ENCODE results near the gene FCER1A. TPM values are rescaled to one million over a fixed set of nuclear protein-coding genes. Genes with fewer than 3 reads are reported as not detected.

FCER1A gene
- 1 to 10 TPM in 3 of 5 donors, under 1 TPM in 2; 0.59 to 1.5 (median 1.0) TPM for polyA plus RNA-seq (ENCODE audit: insufficient read depth in 1 of 5, insufficient read length in 5 of 5, low replicate concordance in 1 of 5)
- long read RNA-seq, donor 1, result 0 reads
- long read RNA-seq, donor 2, result 0 reads
- long read RNA-seq, donor 3, result 0 reads
- long read RNA-seq, donor 4, result 0 reads
- long read RNA-seq, donor 5, result 0 reads
- long read RNA-seq, donor 6, result 0 reads
- long read RNA-seq, donor 7, result 0 reads
- long read RNA-seq, donor 8, result 0 reads

DNA sequence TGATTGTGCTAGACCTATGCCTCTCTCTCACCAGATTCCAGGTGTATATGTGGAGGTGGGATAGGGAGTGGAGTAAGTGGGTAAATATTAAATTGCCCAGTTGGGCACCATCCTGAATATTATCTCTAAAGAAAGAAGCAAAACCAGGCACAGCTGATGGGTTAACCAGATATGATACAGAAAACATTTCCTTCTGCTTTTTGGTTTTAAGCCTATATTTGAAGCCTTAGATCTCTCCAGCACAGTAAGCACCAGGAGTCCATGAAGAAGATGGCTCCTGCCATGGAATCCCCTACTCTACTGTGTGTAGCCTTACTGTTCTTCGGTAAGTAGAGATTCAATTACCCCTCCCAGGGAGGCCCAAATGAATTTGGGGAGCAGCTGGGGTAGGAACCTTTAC is at the start of gene FCER1A:
FCER1A (plus strand) TSS at position 242 of the 400 bp plus-strand sequence; CDS start at position 271, 29 bp downstream.
- DNase-seq, result no peak

DNA sequence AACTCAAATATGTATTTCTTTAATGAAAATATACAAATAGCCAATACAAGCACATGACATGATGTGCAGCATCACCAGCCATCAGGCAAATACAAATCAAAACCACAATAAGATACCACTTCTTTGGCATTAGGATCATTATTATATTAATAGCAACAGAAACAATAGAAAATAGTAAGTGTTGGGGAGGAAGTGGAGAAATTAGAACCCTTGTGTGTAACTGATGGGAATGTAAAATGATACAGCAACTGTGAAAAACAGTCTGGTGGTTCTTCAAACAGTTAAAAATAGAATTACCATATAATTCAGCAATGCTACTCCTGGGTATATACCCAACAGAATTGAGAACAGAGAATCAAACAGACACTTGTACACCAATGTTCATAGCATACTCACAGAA is 40.8 kb upstream of the FCER1A start:
- DNase-seq, result no peak

DNA sequence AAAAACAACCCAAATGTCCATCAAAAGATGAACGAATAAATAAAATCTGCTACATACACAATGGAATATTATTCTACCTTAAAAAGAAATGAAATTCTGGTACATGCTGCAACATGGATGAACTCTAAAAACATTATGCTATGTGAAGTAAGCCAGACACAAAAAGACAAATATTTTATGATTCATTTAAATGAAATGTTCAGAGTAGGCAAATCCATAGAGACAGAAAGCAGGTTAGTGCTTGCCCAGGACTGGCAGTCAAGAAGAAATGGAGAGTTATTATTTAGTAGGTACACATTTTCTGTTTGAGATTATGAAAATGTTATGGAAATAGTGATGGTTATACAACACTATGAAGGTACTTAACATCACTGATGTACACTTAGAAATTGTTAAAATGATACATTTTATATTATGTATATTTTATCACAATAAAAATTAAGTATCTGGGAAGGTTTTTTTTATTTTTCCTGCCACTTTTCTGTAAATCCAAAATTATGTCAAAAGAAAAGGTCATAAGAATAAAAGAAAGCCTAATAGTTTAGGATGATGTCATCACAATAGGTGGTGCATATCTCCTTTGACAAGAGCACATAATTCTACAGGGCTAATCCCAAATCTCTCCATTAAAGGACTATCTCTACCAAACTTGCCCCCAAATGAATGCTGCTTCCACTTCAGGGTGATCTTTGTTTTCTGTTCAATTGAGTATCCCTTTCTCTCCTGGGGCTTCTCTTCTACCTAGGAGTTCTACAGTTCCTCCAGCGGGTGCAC is 40.2 kb upstream of the FCER1A start:
- no peak for DNase-seq

DNA sequence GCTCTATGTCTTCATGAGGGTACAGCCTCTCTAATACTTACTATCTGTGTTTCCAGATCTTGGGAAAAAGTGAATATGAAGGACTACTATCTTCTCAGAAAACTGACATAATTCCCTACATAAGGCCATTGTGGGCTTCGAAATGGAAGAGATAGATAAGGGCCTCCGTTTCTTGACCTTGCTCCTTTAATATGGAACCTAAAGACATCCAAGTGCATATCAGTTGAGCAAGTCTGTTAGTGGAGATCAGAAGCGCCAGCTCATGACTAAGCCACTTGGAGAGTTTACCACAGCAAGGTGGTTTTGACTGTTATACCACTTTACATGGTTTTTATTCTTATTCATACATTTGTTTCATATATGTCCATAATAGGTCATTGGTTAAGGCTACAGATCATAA is 35.3 kb upstream of the FCER1A start:
- DNase-seq, result no peak

DNA sequence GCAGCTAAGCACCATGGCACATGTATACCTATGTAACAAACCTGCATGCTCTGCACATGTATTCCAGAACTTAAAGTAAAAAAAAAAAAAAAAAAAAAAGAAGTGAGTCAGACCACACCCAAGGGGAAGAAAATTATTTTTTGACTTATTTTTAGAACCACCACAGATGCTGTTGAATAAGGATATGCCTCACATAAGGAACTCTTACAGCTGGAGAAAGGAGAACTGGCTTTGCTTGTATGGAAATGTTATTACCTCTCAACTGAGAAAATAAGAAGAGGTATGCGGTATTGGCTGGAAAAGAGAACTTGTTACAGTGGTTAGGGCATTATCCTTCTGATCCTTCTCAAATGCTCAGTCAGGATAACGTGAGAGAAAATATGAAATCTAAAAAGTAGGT is 27.5 kb upstream of the FCER1A start:
- DNase-seq, result no peak

DNA sequence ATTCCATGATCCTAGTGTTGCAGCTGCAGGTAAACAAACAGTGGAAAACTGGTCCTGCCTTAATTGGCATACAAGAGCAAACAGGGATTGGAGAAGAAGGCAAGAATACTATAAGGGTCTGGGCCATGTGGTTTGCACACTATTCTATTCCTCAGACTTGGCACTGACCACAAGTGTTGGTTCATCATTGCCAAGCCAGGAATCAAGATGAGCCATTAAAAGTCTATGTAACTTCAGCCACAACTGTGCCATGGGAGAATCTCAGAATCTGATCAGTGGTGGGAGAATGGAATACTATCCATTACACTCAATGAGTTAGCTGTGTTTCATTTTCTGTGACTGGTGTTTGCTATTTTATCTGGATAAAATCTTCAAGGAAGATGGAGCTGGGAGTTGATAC is 26.2 kb upstream of the FCER1A start:
- DNase-seq, result no peak

DNA sequence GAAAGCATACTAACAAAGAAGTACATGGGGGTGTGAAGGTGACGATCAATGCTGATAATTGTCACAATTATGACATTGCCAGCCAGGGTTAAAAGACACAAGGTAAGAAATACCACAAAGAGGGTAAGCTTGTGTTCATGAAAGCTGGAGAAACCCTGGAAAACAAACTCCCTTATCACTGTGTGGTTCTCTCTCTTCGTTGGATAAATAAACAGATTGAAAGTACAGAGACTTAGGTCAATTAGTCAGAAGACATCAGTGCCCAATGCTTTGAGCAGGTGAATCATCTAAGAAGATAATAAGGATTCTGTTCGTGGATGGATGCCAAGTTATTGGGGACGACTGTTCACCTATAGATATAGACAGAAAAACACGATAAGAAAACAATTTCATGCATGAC is 22.4 kb upstream of the FCER1A start:
- DNase-seq, result no peak

DNA sequence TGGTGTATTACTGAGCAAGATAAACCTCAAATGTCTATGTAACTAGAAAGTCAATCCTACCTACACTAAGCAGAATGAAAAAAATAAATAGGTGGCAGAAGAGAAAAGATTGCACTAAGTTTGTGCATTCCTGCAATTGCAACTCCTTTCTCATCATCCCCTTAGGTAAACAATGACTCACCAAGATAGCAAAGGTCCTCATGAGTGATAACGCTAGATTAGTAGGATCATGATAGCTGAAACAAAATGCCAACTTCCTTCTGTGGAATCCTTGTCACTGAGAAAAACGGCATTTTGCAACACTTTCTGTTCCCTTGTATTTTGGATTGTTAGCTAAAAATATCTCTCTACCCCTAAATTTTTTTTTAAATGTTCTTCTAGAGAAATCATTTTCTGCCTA is 20.0 kb upstream of the FCER1A start:
- no peak for DNase-seq

DNA sequence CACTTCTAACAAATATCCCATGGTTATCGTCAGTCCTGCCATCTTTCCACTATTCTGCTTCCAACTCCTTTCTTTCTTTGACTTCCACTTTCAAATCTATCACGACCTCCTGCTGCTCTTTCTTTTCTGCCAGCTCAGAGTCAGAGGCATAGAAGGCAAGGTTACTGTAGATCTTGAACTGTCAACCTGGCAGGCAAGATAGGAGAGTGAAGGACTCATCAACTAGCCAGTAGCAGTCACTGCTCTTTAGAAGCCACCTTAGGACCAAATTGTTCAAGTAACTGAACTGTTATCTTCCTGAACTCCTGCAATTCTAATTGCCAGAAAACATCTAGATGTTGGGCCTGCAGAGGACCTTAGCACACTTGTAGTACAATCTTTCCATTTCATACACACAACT is 13.1 kb upstream of the FCER1A start:
- DNase-seq, result no peak

DNA sequence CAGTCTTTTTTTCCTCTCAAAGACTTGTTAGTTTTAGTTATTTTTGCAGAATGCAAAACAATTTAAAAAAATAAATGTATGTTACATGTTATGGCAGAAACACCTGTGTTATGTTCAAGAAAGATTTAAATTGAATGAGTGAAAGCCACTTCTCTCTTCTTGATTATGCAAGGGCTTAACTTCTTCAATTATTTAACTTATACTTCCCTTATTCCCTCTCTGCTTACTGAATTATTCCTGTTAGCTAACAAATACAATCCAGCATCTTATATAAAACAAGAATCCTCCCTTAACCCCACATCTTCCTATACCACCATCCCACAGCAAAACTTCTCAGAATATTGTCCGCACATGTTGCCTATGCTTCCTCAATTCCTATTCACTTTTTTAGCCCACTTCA is 10.7 kb upstream of the FCER1A start:
- DNase-seq, result no peak

DNA sequence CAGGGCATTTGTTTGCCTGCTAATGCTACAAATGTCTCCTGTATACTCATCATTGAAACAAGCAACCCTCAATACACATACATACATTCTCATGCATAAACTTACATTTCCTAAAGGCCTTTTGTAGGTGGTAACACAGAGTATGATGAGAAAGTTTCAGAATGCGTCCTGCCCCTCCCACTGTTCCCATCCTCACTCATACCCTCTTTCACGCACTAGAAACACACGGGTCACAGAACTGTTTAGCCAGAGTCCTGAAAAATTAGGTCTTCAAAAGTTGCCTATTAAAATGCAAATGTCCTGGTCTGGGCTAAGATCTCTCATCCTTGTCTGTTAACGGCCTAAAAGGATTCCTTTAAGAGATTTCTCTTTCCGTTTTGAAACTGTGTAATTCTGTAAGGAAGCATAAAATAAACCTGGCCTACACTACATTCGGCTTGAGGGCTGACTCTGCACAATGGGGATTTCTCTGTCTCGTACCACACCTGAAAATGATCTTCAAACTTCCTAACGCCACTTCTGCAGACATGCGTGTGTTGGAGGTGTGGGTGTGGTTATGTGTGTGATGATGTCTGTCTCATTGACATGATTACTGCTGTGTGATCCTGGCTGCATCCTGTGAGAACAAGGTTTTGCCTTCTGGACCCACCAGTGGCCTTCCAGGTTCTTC is 5.3 kb upstream of the FCER1A start:
- no peak for DNase-seq

DNA sequence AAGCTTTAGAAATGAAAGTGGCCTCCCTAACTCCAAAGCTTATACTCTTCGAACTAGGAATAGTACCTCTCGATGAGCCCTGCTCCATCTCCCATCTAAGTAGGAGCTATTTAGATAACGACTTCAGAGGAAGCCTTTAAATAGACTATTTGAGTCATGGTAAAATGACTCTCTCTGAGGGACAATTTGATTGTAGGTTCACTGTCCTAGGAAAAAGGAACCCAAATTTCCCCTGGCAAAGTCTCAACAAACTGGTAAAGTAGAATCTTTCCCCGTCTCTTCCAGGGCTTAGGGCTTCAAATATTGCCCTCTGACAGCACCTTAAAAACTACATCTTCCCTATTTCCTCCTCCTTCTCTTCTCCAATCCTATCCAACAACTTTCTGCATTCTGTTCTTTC is 2.0 kb upstream of the FCER1A start:
- DNase-seq, result no peak

DNA sequence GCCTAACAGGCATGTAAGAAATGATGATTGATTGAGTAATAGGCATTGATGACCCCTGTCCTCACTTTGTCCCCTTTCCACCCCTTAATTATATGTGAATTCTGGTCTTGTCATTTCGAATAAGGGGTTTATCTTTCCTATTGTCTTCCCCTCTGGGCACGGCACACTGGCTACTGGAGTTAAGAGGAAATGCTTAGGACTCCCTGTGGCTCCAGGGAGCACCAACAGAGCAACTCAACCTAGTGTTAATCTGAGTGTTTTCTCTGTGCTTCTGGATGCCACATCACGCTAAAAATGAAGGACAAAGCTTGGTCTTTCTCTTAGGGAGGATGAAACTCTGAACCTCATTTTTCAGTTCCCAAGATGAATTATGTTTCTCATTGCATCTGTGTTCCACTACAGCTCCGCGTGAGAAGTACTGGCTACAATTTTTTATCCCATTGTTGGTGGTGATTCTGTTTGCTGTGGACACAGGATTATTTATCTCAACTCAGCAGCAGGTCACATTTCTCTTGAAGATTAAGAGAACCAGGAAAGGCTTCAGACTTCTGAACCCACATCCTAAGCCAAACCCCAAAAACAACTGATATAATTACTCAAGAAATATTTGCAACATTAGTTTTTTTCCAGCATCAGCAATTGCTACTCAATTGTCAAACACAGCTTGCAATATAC is 5.3 kb downstream of the FCER1A start:
- no peak for DNase-seq

DNA sequence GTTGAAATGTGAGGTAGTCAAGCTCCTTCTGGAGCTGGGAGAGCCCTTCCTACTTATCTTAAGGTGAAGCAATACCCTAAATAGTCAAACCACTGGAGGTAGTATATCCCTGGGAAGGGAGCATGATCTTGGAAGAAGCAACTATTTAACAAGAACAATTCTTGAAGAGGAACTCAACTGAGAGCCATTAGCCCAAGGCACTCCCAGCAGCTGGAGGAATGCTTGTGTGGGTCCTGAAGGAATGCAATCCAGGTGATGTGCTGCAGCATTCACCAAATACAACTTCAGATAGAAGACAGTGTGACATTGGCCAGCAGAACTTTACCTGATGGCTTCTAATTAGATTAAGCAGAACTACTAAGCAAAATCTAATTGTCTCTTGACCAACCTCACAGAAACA is 9.5 kb downstream of the FCER1A start:
- DNase-seq, result no peak

DNA sequence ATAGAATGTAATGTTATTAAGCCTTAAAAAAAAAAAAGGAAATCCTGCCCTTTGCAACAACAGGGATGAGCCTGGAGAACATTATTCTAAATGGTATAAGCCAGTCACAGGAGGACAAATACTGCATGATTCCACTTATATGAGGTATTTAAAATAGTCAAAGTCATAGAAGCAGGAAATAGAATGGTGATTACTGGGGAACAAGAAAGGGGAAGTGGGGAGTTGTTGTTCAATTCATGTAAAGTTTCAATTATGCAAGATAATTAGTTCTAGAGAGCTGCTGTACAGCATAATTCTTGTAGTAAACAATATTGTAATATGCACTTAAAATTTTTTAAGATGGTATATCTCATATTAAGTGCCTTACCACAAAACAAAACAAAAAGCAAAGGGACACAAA is 13.2 kb downstream of the FCER1A start:
- DNase-seq, result no peak

DNA sequence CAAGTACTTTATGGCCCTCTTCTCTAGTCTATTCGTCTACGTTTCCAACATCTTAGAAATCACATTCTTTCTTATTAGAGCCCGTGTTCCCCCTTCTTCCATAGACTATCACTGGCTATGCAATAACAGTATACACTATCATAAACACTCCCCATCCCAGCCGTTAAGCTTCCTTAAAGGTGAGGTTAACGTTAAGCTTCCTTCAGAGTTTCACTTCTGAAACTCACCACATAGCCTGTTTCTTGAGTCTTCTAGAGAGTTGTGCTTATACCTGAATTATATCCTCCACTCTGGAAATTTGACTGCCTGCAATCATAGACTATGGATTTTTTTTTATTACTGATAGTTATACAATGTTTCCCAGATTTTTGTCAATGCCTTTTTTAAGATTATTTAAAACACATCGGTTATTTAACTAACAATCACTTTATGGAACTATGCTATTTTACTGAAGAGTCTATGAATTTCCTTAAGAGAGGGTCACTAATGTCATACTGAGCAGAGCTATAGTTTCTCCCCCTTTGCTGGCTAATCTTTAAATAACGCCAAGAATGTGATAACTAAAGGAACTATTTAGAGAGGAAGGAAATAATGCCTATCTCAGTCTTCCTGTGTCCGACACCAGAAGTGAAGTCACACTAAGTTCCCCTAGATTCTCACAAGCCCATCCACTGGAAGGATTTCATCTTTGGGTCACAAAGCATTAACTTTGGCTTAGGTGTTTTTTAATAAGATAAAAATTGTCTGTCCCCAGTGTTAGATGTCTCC is 16.8 kb downstream of the FCER1A start:
- DNase-seq, result no peak

DNA sequence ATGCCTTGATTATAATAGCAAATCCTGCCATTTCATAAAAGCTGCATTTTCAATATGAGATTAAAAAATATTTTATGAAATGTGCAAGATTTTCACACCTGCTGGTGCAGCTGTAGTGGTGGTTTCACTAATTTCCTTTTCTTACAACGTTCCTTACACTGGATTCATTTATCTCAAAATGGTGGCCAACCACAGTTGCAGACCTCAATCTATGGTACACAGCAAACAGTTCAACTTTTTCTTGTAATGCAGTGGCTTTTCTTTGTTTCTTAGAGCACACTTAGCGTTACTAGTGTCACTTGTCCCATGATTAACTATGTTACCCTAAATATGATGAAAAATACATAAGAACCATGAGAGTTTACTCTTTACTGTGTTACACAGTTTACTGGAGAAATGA is 32.7 kb downstream of the FCER1A start:
- DNase-seq, result no peak

DNA sequence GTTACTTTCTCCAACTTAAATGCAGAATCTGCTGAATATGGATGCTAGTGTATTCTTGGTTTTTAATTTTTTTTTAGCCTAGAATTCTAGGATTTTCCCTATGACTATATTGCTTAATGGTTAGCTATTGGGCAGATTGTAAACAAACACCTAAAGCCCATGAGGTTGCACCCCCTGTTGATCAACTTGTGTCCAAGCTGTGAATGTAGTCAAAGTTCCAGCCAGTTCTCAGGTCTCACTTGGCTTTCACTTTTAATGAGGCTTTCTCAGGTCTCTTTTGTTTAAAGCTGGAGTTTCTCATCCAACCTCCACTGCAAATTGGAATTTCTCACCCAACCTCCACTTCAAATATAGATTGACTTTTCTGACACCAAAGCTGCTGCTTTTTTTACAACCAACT is 35.9 kb downstream of the FCER1A start:
- no peak for DNase-seq

DNA sequence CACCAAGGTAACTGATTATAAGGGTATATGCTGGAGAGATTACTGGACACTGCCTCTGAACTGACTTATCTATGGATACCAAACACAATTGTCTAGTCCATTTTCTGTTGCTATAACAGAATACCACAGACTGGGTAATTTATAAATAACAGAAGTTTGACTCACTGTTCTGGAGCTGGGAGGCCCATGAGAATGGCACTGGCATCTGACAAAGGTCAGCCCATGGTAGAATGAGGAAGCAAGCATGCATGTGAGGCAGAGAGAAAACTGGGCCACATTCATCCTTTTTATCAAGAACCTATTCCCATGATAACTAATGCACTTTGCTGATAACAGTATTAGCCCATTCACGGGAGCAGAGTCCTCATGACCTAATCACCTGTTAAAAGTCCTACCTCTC is 37.4 kb downstream of the FCER1A start:
- no peak for DNase-seq

DNA sequence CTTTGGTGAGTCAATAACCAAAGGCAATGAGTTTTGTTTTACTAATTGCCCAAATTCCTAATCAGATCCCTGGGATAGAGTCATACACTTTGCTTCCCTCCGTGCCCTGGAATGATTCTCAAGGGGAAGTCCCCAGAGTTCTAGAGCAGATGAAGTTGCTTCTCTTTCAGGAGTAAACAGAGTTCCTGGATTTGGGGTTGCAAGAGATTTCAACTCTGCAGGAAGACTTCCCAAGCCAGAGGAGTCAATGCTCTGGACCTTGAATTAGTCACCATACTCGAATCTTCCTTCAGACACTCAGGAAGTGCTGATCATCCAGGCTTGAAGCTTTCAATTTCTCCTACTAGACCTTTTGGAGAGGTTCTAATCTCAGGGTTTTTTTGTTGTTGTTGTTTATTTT is 39.6 kb downstream of the FCER1A start:
- no peak for DNase-seq

DNA sequence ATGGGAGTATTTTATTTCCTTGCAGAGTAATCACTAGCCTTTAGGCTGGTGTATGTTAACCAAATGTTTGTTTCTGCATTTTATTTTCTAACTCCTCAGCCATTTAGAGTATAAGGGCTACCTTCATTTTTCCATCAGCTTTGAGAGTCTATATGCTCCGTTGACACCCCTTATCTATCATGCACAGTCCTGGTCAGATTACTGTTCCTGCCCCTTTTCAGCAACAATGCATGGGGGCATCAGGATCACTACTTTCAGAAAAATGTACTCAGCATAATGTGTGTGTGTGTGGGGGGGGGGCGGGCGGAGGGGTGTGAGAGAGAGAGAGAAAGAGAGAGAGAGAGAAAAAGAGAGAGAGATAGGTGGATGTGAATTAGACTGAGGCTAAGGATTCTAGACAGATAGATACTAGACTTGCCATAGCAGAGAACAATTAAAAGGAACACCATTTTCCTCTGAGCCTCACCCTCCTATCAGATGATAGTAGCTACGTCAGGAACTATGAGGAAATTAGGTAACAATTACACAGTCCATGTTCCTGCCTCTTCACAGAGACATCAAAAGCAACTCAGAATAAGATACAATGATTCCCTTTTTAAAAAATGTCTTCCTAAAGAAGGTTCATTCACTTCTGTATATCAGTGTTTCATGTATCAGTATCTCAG is 40.8 kb downstream of the FCER1A start:
- no peak for DNase-seq
